BLaER1 treated with 17β-estradiol and CSF1 and Interleukin-3, amounts not matched to agents 10 nM and 100 nM (cell line): ENCODE data around the gene TBL1X.

Experiments used
- H3K27ac ChIP-seq, 11 experiments: shearing (Covaris generic); formaldehyde crosslinking; 2 replicates each; pipeline ENCODE4 v1.8.1; 2022
- H3K27me3 ChIP-seq, 11 experiments: shearing (Covaris generic); formaldehyde crosslinking; 2 replicates each; pipeline ENCODE4 v1.8.1; 2022
- H3K36me3 ChIP-seq, 11 experiments: shearing (Covaris generic); formaldehyde crosslinking; 2 replicates each; pipeline ENCODE4 v1.8.1; 2022
- H3K4me1 ChIP-seq, 10 experiments: shearing (Covaris generic); formaldehyde crosslinking; 2 replicates each; pipeline ENCODE4 v1.8.1; 2022
- H3K4me2 ChIP-seq, 11 experiments: shearing (Covaris generic); formaldehyde crosslinking; 2 replicates each; pipeline ENCODE4 v1.8.1; 2022
- H3K4me3 ChIP-seq, 10 experiments: shearing (Covaris generic); formaldehyde crosslinking; 2 replicates each; pipeline ENCODE4 v1.8.1; 2022
- H3K9ac ChIP-seq, 11 experiments: shearing (Covaris generic); formaldehyde crosslinking; 2 replicates each; pipeline ENCODE4 v1.8.1; 2022
- H3K9me3 ChIP-seq, 11 experiments: shearing (Covaris generic); formaldehyde crosslinking; replicated peaks in 1 of 11; 2 replicates each; pipeline ENCODE4 v1.8.1; 2022
- H4K20me1 ChIP-seq, 11 experiments: shearing (Covaris generic); formaldehyde crosslinking; 2 replicates each; pipeline ENCODE4 v1.8.1; 2022
- Cebpa-rat ChIP-seq, 11 experiments: shearing (Covaris generic); IDR thresholded peaks; 2 replicates each; pipeline ENCODE4 v1.8.1; 2022

The TBL1X gene

DNA sequence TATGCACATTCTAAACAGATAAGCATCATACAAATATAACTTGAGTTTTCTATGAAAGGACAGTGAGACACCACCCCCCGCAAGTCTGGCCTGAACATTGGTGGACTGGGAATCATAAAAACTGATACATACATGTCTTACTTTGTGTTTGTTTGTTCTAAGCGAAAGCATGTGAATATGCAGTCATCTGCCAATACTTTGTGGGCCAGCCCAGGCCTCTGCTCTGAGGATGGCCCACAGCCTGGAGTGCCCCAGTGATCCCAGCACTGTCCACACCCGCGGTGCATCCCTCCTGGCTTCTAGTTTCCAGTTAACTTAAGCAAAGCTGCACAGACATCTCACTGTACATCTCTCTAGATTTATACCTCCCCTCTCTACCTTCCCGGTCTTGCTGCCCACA is 154.3 kb downstream of the TBL1X start:
- Histone ChIP-seq H4K20me1 (peaks cover 58 to 100% (median 88%) of the 10 kb centered on the region in 11 experiments; a peak in 21 of 22 replicates), H3K4me2 (no peak overlapping the region)

DNA sequence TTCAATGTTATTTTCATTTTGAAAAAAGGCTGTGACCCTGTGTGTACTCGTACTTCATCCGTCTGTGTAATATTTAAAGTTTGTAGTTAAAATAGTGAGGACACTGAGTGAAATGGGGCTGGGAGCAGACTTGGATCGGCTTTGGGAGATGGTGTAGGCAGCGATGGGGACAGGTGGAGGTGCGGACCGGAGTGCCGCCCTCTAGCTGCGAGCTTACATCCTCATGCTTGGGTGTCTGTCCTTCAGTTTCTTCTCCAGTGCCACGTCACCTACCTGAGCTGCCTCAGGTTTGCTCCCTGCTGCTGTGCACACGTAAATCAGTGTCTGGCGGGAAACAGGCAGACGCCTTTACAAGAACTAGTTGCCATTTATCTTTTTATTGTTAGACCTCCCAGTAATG is 154.7 kb downstream of the TBL1X start:
- Histone ChIP-seq H3K9ac (no peak overlapping the region), H3K4me3 (no peak overlapping the region), H3K9me3 (no peaks in the 10 kb centered on the region), H3K27me3 (no peaks in the 10 kb centered on the region), H3K27ac (no peak overlapping the region), H3K4me1 (peaks cover 0 to 10% (median 0%) of the 10 kb centered on the region in 10 experiments; a peak in 5 of 20 replicates), H3K4me2 (no peak overlapping the region), H4K20me1 (peaks cover 54 to 100% (median 85%) of the 10 kb centered on the region in 11 experiments; a peak in 21 of 22 replicates), H3K36me3 (peaks cover 0 to 35% (median 0%) of the 10 kb centered on the region in 11 experiments; a peak in 7 of 22 replicates)
- TF ChIP-seq Cebpa-rat (IDR thresholded peaks at IDR 0.05): no peak

More for the DNA sequence above, 154.3 kb downstream of the TBL1X start:
- TF ChIP-seq Cebpa-rat (IDR thresholded peaks at IDR 0.05): no peak
- H3K27me3 ChIP-seq: no peaks in the 10 kb centered on the region
- H3K36me3 ChIP-seq: peaks cover 0 to 35% (median 2%) of the 10 kb centered on the region in 11 experiments; a peak in 8 of 22 replicates
- no peak overlapping the region for H3K9ac ChIP-seq
- H3K9me3 ChIP-seq: no peaks in the 10 kb centered on the region
- peaks cover 0 to 8% (median 0%) of the 10 kb centered on the region in 10 experiments; a peak in 3 of 20 replicates for H3K4me1 ChIP-seq
- no peak overlapping the region for H3K4me3 ChIP-seq
- no peak overlapping the region for H3K27ac ChIP-seq

- no peaks in the 10 kb centered on the region for H3K9me3 ChIP-seq
- TF ChIP-seq Cebpa-rat (IDR thresholded peaks at IDR 0.05): no peak
- peaks cover 0 to 23% (median 0%) of the 10 kb centered on the region in 11 experiments; a peak in 6 of 22 replicates for H3K36me3 ChIP-seq
- H3K4me1 ChIP-seq: peaks cover 0 to 10% (median 0%) of the 10 kb centered on the region in 10 experiments; a peak in 5 of 20 replicates
- no peaks in the 10 kb centered on the region for H3K27me3 ChIP-seq
- H3K4me3 ChIP-seq: no peak overlapping the region
- no peak overlapping the region for H3K9ac ChIP-seq
- peaks cover 57 to 100% (median 88%) of the 10 kb centered on the region in 11 experiments; a peak in 21 of 22 replicates for H4K20me1 ChIP-seq
- no peak overlapping the region for H3K4me2 ChIP-seq
- H3K27ac ChIP-seq: no peak overlapping the region
Observed at GRCh38 chrX:9622128-9622527, 157.3 kb downstream of the TBL1X start.

DNA sequence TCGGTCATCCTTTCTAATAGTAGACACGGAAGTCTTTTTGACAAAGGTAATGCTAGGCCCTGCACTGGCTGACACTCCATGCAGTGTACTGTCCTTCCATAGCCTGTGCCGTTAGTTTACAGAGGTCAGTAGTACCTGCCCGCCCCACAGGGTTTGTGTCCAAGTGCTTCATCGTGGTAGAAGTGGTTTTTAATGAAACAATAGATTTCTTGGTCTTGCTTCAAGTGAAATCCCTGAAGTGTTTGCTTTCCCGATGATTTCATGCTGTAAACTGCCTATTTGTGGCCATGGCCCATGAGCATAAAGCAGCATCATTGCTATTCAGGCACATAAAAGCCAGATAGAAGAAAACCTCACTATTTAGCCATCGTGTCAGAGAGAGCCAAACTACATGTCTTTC is 161.5 kb downstream of the TBL1X start:
- Histone ChIP-seq H3K9me3 (no peaks in the 10 kb centered on the region), H3K4me3 (no peak overlapping the region), H3K27ac (no peak overlapping the region), H3K27me3 (no peaks in the 10 kb centered on the region), H3K4me2 (no peak overlapping the region), H3K9ac (no peak overlapping the region), H3K36me3 (peaks cover 0 to 6% (median 0%) of the 10 kb centered on the region in 11 experiments; a peak in 3 of 22 replicates), H4K20me1 (peaks cover 41 to 100% (median 83%) of the 10 kb centered on the region in 11 experiments; a peak in 19 of 22 replicates), H3K4me1 (peaks cover 0 to 10% (median 0%) of the 10 kb centered on the region in 10 experiments; a peak in 5 of 20 replicates)
- no peak for TF ChIP-seq Cebpa-rat (IDR thresholded peaks at IDR 0.05)

GRCh38 chrX:9627922-9628321 is 163.1 kb downstream of the TBL1X start:
- H4K20me1 ChIP-seq: peaks cover 32 to 98% (median 79%) of the 10 kb centered on the region in 11 experiments; a peak in 20 of 22 replicates
- H3K4me2 ChIP-seq: no peak overlapping the region
- H3K4me1 ChIP-seq: peaks cover 0 to 10% (median 0%) of the 10 kb centered on the region in 10 experiments; a peak in 5 of 20 replicates
- H3K27me3 ChIP-seq: no peaks in the 10 kb centered on the region
- no peak for TF ChIP-seq Cebpa-rat (IDR thresholded peaks at IDR 0.05)
- no peaks in the 10 kb centered on the region for H3K9me3 ChIP-seq
- H3K9ac ChIP-seq: no peak overlapping the region
- no peak overlapping the region for H3K27ac ChIP-seq
- no peak overlapping the region for H3K4me3 ChIP-seq
- no peaks in the 10 kb centered on the region; a peak in 3 of 22 replicates for H3K36me3 ChIP-seq

GRCh38 chrX:9628779-9629493 is 164.1 kb downstream of the TBL1X start:
- Histone ChIP-seq H3K4me3 (no peak overlapping the region), H3K27ac (no peak overlapping the region), H3K36me3 (peaks cover 0 to 4% (median 0%) of the 10 kb centered on the region in 11 experiments; a peak in 4 of 22 replicates), H3K9me3 (no peaks in the 10 kb centered on the region), H3K4me1 (peaks cover 0 to 9% (median 0%) of the 10 kb centered on the region in 10 experiments; a peak in 5 of 20 replicates), H3K27me3 (no peaks in the 10 kb centered on the region), H3K9ac (no peak overlapping the region), H3K4me2 (no peak overlapping the region), H4K20me1 (peaks cover 24 to 98% (median 76%) of the 10 kb centered on the region in 11 experiments; a peak in 18 of 22 replicates)
- TF ChIP-seq Cebpa-rat (IDR thresholded peaks at IDR 0.05): no peak

GRCh38 chrX:9634551-9634950 is 169.7 kb downstream of the TBL1X start:
- TF ChIP-seq Cebpa-rat (IDR thresholded peaks at IDR 0.05): no peak
- no peaks in the 10 kb centered on the region for H3K4me1 ChIP-seq
- peaks cover 0 to 16% (median 5%) of the 10 kb centered on the region in 11 experiments; a peak in 7 of 22 replicates for H3K36me3 ChIP-seq
- peaks cover 10 to 95% (median 63%) of the 10 kb centered on the region in 11 experiments; a peak in 19 of 22 replicates for H4K20me1 ChIP-seq
- H3K27me3 ChIP-seq: no peaks in the 10 kb centered on the region
- H3K9ac ChIP-seq: no peak overlapping the region
- H3K4me2 ChIP-seq: no peak overlapping the region
- H3K9me3 ChIP-seq: peaks cover 0 to 4% (median 0%) of the 10 kb centered on the region in 11 experiments; a peak in 1 of 22 replicates
- no peak overlapping the region for H3K27ac ChIP-seq
- H3K4me3 ChIP-seq: no peak overlapping the region

GRCh38 chrX:9635368-9635767 is 170.5 kb downstream of the TBL1X start:
- Histone ChIP-seq H3K36me3 (peaks cover 0 to 21% (median 5%) of the 10 kb centered on the region in 11 experiments; a peak in 8 of 22 replicates), H3K4me2 (no peak overlapping the region), H3K27ac (no peak overlapping the region), H3K27me3 (no peaks in the 10 kb centered on the region), H3K9me3 (peaks cover 0 to 4% (median 0%) of the 10 kb centered on the region in 11 experiments; a peak in 1 of 22 replicates), H3K4me1 (no peaks in the 10 kb centered on the region), H3K4me3 (no peak overlapping the region), H3K9ac (no peak overlapping the region), H4K20me1 (peaks cover 10 to 94% (median 55%) of the 10 kb centered on the region in 11 experiments; a peak in 18 of 22 replicates)
- TF ChIP-seq Cebpa-rat (IDR thresholded peaks at IDR 0.05): no peak

DNA sequence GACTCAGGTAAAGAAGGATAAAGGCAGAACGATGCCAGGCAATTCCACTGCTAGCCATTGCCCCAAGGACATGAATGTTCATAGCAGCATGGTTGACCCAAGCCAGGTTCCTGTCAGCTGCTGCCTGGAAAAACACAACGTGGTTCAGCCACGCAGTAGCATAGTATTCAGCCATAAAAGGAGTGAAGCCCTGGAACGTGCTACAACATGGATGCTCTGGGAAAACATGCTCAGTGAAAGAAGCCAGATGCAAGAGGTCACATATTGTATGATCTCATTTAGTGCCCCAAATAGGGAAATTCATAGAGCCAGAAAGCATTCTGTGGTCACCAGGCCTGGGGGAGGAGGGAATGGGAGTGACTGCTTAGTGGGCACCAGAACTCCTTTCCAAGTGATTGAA is 170.9 kb downstream of the TBL1X start:
- peaks cover 10 to 91% (median 52%) of the 10 kb centered on the region in 11 experiments; a peak in 18 of 22 replicates for H4K20me1 ChIP-seq

More for the DNA sequence above, 170.9 kb downstream of the TBL1X start:
- peaks cover 0 to 21% (median 5%) of the 10 kb centered on the region in 11 experiments; a peak in 8 of 22 replicates for H3K36me3 ChIP-seq
- H3K9ac ChIP-seq: no peak overlapping the region
- TF ChIP-seq Cebpa-rat (IDR thresholded peaks at IDR 0.05): no peak
- H3K4me1 ChIP-seq: no peaks in the 10 kb centered on the region
- H3K9me3 ChIP-seq: peaks cover 0 to 4% (median 0%) of the 10 kb centered on the region in 11 experiments; a peak in 1 of 22 replicates
- no peaks in the 10 kb centered on the region for H3K27me3 ChIP-seq
- H3K4me2 ChIP-seq: no peak overlapping the region
- H3K4me3 ChIP-seq: no peak overlapping the region
- H3K27ac ChIP-seq: no peak overlapping the region
